Measurements from ENCODE around the gene PAK2. TPM values are rescaled to one million over a fixed set of nuclear protein-coding genes. Genes with fewer than 3 reads are reported as not detected.
"Not testable (repeated sequence)": the region's sequence is repeated elsewhere in the genome, so short reads cannot be mapped to it uniquely, and the experiment has no call there.

The PAK2 gene
- total RNA-seq, 2 experiments from 2014 or later: 24.5 to 95.6 TPM

GRCh38 chr3:196740481-196741248, 1.0 kb downstream of the PAK2 start:
- Histone ChIP-seq H4K20me1 (ENCODE audit: insufficient read depth, low read length) (peaks cover 15% of the 10 kb centered on the region), H3K4me2 (ENCODE audit: low read length) (peak overlapping the region; percentile 88), H3K36me3 (ENCODE audit: insufficient read depth, low read length) (peaks cover 11% of the 10 kb centered on the region), H3K9me3 (ENCODE audit: low read length) (no peaks in the 10 kb centered on the region), H3K4me3 (ENCODE audit: low read depth, low read length, poor library complexity, severe bottlenecking) (peak overlapping the region; percentile 95), H2AFZ (ENCODE audit: low read length) (peak overlapping the region; percentile 40), H3K79me2 (ENCODE audit: insufficient read depth, low read depth, low read length) (peaks cover 56% of the 10 kb centered on the region), H3K27ac (ENCODE audit: low read depth, low read length, poor library complexity, severe bottlenecking) (peak overlapping the region; percentile 85), H3K4me1 (ENCODE audit: insufficient read depth, low read length, poor library complexity, severe bottlenecking) (peaks cover 11% of the 10 kb centered on the region), H3K9me2 (ENCODE audit: insufficient read depth, low read length) (no peaks in the 10 kb centered on the region)
- no peak for TF ChIP-seq EZH2phosphoT487 (IDR thresholded peaks at IDR 0.05; ENCODE audit: borderline replicate concordance, low read depth, low read length)
- TF ChIP-seq CTCF (conservative IDR thresholded peaks at IDR 0.05; ENCODE audit: low read length): no peak
- no TSS peak for BruUV-seq (replicated peaks)
- ChIA-PET CTCF (ENCODE audit: unreplicated experiment) (interaction anchor here (0.6 kb wide), 1 partner anchor 1160 kb away, joined by 4 read pairs; no protein-coding TSS in a partner anchor), POLR2A (interaction anchor here (0.6 to 1.9 kb wide), 10 partner anchors 10 to 202 kb away, joined by 3 to 9 read pairs (median 4); partner anchors contain the start of gene NCBP2)
- DNase-seq (ENCODE audit: low spot score): peak; percentile 47
- intact Hi-C loops (cut with micrococcal nuclease; ENCODE audit: unreplicated experiment): loop anchor here (5.0 kb wide), 1 partner anchor 202 kb away; the partner anchor contains the start of gene NCBP2

- no peak for DNase-seq (ENCODE audit: low spot score)
- Histone ChIP-seq H3K79me2 (ENCODE audit: insufficient read depth, low read depth, low read length) (peaks cover 64% of the 10 kb centered on the region), H4K20me1 (ENCODE audit: insufficient read depth, low read length) (peaks cover 15% of the 10 kb centered on the region), H3K27ac (ENCODE audit: low read depth, low read length, poor library complexity, severe bottlenecking) (no peak overlapping the region), H2AFZ (ENCODE audit: low read length) (no peak overlapping the region), H3K4me2 (ENCODE audit: low read length) (peak overlapping the region; percentile 88), H3K36me3 (ENCODE audit: insufficient read depth, low read length) (peaks cover 15% of the 10 kb centered on the region), H3K9me2 (ENCODE audit: insufficient read depth, low read length) (no peaks in the 10 kb centered on the region), H3K4me1 (ENCODE audit: insufficient read depth, low read length, poor library complexity, severe bottlenecking) (peaks cover 11% of the 10 kb centered on the region), H3K4me3 (ENCODE audit: low read depth, low read length, poor library complexity, severe bottlenecking) (peak overlapping the region; percentile 95), H3K9me3 (ENCODE audit: low read length) (no peaks in the 10 kb centered on the region)
- ChIA-PET POLR2A (interaction anchor here (1.4 to 1.9 kb wide), 3 partner anchors 16 to 201 kb away, joined by 4 to 9 read pairs (median 5); partner anchors contain the start of gene NCBP2), CTCF (ENCODE audit: unreplicated experiment) (no interaction called here)
- TF ChIP-seq EZH2phosphoT487 (IDR thresholded peaks at IDR 0.05; ENCODE audit: borderline replicate concordance, low read depth, low read length): no peak
- TF ChIP-seq CTCF (conservative IDR thresholded peaks at IDR 0.05; ENCODE audit: low read length): no peak
- TSS peak; percentile 74 for BruUV-seq (replicated peaks)
- intact Hi-C loops (cut with micrococcal nuclease; ENCODE audit: unreplicated experiment): loop anchor here (5.0 kb wide), 1 partner anchor 201 kb away; the partner anchor contains the start of gene NCBP2
These were observed 1.7 kb downstream of the PAK2 start for GRCh38 chr3:196741249-196741889.

GRCh38 chr3:196743569-196743968, 3.9 kb downstream of the PAK2 start:
- intact Hi-C loops (cut with micrococcal nuclease; ENCODE audit: unreplicated experiment): loop anchor here (5.0 kb wide), 1 partner anchor 199 kb away; the partner anchor contains the start of gene NCBP2
- not testable (repeated sequence) for BruUV-seq (replicated peaks)

More at GRCh38 chr3:196743569-196743968, 3.9 kb downstream of the PAK2 start:
- H3K4me2 ChIP-seq (ENCODE audit: low read length); H3K27ac ChIP-seq (ENCODE audit: low read depth, low read length, poor library complexity, severe bottlenecking); H2AFZ ChIP-seq (ENCODE audit: low read length); CTCF ChIA-PET (ENCODE audit: unreplicated experiment); H3K9me2 ChIP-seq (ENCODE audit: insufficient read depth, low read length); H3K4me3 ChIP-seq (ENCODE audit: low read depth, low read length, poor library complexity, severe bottlenecking); DNase-seq (ENCODE audit: low spot score); H3K9me3 ChIP-seq (ENCODE audit: low read length): not testable (repeated sequence)
- Histone ChIP-seq H4K20me1 (ENCODE audit: insufficient read depth, low read length) (peaks cover 15% of the 10 kb centered on the region), H3K79me2 (ENCODE audit: insufficient read depth, low read depth, low read length) (peaks cover 86% of the 10 kb centered on the region), H3K4me1 (ENCODE audit: insufficient read depth, low read length, poor library complexity, severe bottlenecking) (peaks cover 11% of the 10 kb centered on the region), H3K36me3 (ENCODE audit: insufficient read depth, low read length) (peaks cover 36% of the 10 kb centered on the region)
- POLR2A ChIA-PET: interaction anchor here (1.1 to 1.2 kb wide), 2 partner anchors 10 to 19 kb away, joined by 3 to 4 read pairs; no protein-coding TSS in a partner anchor
